Esophagus squamous epithelium (tissue), 4 donors: ENCODE data around the gene LACRT.

ENCODE experiments used
- CTCF ChIP-seq, 6 experiments: fragments of 450-650 bp in 4 of 6; fragments of 200-600 bp in 2 of 6; sonication (generic) in 2 of 6; IDR thresholded peaks; one replicate each; pipeline ENCODE4 v1.5.1; 2016 to 2019; ENCODE audit warnings: antibody characterized with exemption in 6 of 6, mild to moderate bottlenecking in 4 of 6, moderate library complexity in 4 of 6
- POLR2A ChIP-seq, 4 donors: fragments of 450-650 bp; IDR thresholded peaks; one replicate each; pipeline ENCODE4 v1.6.1; 2017; ENCODE audit warnings: antibody characterized with exemption in 4 of 4, mild to moderate bottlenecking in 4 of 4, moderate library complexity in 3 of 4

GRCh38 chr12:54608769-54609168 lies 25.9 kb downstream of the LACRT start:
- TF ChIP-seq CTCF (IDR thresholded peaks at IDR 0.05), result no peak
- no peak for TF ChIP-seq POLR2A (IDR thresholded peaks at IDR 0.05)
